NAMALWA (cell line): ENCODE results near the gene RAB40C.
"Not testable (repeated sequence)": the region's sequence is repeated elsewhere in the genome, so short reads cannot be mapped to it uniquely, and the experiment has no call there.

Experiments
- DNase-seq: peaks from one replicate; pipeline ENCODE4 v3.0.0-alpha.2; 2015; ENCODE audit warnings: low spot score

The RAB40C gene

GRCh38 chr16:590815-591200 lies 942 bp downstream of the RAB40C start:
- no peak for DNase-seq

- no peak for DNase-seq
These were observed 1.4 kb downstream of the RAB40C start for GRCh38 chr16:591231-591630.

- no peak for DNase-seq
These were observed 2.1 kb downstream of the RAB40C start for GRCh38 chr16:591892-592517.

GRCh38 chr16:592518-593306 lies 2.8 kb downstream of the RAB40C start:
- no peak for DNase-seq

- DNase-seq: no peak
These were observed 3.5 kb downstream of the RAB40C start for GRCh38 chr16:593406-593805.

GRCh38 chr16:593807-594206 lies 3.9 kb downstream of the RAB40C start:
- DNase-seq: no peak

GRCh38 chr16:595094-595528 lies 5.2 kb downstream of the RAB40C start:
- DNase-seq: no peak

GRCh38 chr16:595942-596735 lies 6.3 kb downstream of the RAB40C start:
- DNase-seq: no peak

GRCh38 chr16:596736-597060 lies 6.8 kb downstream of the RAB40C start:
- DNase-seq: no peak

- not testable (repeated sequence) for DNase-seq
These were observed 7.8 kb downstream of the RAB40C start for GRCh38 chr16:597655-598054.

- no peak for DNase-seq
These were observed 9.2 kb downstream of the RAB40C start for GRCh38 chr16:598823-599739.

GRCh38 chr16:600781-601180 lies 10.9 kb downstream of the RAB40C start:
- DNase-seq: peak; percentile 71

- no peak for DNase-seq
These were observed 14.1 kb downstream of the RAB40C start for GRCh38 chr16:603933-604332.

GRCh38 chr16:606656-607307 lies 16.9 kb downstream of the RAB40C start:
- DNase-seq: no peak

GRCh38 chr16:608019-608418 lies 18.2 kb downstream of the RAB40C start:
- DNase-seq: no peak

GRCh38 chr16:609316-609715 lies 19.4 kb downstream of the RAB40C start:
- DNase-seq: no peak

- no peak for DNase-seq
These were observed 20.1 kb downstream of the RAB40C start for GRCh38 chr16:609984-610383.

- DNase-seq: no peak
These were observed 20.9 kb downstream of the RAB40C start for GRCh38 chr16:610513-611381.

GRCh38 chr16:615122-615521 lies 25.3 kb downstream of the RAB40C start:
- DNase-seq: no peak
